ENCODE measurements around the gene ZNF175. TPM values are rescaled to one million over a fixed set of nuclear protein-coding genes. Genes with fewer than 3 reads are reported as not detected.
A peak's percentile ranks its signal among the peaks of the same experiment; 100 is the strongest.

The ZNF175 gene
- total and polyA plus RNA-seq, 9 of the 15 experiments (the other 6 are each of a cell fraction or from before 2014, with no cell fraction given): 3.7 to 37.9 (median 14.0) TPM

DNA sequence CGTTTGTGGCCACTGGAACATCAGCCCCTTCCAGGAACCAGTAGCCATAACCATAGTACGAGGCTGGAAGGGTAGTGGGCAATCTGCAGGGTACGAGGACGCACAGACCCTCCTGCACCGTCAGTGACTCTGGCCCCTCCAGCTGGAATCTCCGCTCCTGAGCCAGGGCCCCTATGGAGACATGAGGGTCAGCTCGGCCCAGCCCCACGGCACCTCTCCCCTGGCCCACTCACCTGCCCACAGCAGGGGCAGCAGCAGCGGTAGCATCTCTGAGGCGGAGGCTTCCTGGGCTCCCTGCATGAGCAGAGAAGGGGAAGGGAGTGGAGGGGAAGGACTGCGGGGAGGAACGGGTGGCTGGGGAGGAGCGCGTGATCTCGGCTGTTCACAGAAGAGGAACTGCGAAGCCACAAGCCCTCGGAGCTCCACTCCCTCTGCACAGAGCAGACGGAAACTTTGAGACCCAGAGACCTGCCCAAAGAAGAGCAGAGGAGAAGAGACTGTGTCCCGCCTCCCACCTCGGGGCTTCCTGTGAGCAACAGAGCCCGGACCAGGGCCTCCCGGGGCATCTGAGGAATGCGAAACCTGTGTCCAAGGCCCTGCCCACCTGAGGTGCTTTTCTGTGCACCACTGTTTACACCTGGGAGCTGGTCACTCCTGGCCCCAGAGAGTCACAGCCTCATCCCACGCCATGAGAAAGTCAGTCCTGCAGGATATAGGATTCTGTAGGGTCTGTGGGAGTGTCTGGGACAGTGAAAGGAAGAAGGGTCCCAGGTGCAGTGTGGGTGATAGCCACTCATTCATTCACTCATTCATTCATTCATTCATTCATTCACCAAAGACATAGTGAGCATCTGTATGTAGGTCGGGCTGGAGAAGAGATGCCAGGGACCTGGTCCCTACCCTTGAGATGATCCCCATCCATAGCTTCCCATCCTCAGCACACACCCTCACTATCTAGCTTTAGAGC, 39.5 kb upstream of the ZNF175 start, which contains the start of gene SIGLEC6 (continued):
- TF ChIP-seq, protein P1, sequence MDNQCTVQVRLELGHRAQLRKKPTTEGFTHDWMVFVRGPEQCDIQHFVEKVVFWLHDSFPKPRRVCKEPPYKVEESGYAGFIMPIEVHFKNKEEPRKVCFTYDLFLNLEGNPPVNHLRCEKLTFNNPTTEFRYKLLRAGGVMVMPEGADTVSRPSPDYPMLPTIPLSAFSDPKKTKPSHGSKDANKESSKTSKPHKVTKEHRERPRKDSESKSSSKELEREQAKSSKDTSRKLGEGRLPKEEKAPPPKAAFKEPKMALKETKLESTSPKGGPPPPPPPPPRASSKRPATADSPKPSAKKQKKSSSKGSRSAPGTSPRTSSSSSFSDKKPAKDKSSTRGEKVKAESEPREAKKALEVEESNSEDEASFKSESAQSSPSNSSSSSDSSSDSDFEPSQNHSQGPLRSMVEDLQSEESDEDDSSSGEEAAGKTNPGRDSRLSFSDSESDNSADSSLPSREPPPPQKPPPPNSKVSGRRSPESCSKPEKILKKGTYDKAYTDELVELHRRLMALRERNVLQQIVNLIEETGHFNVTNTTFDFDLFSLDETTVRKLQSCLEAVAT (IDR thresholded peaks at IDR 0.05): 0 out of 4 replicates have a peak, but pooled peaks of 1 of the 2 experiments have one; percentile 43
- TF ChIP-seq TOE1 (IDR thresholded peaks at IDR 0.05; ENCODE audit: borderline replicate concordance): peak; percentile 74
- no peak for TF ChIP-seq TOE1 (CRISPR knock-in tag; IDR thresholded peaks at IDR 0.05; ENCODE audit: borderline replicate concordance, low read depth)
- peak; percentile 97 for TF ChIP-seq ZNF263 (CRISPR knock-in tag; IDR thresholded peaks at IDR 0.05; ENCODE audit: borderline replicate concordance)
- no peak for TF ChIP-seq ZNF165 (CRISPR knock-in tag; IDR thresholded peaks at IDR 0.05; ENCODE audit: borderline replicate concordance)
- no peak for TF ChIP-seq ZNF707 (CRISPR knock-in tag; conservative IDR thresholded peaks at IDR 0.05)
- no peak for TF ChIP-seq ZBTB7A (IDR thresholded peaks at IDR 0.05; ENCODE audit: borderline replicate concordance, control insufficient read depth, low read depth, low read length)
- no peak for TF ChIP-seq ZNF717 (CRISPR knock-in tag; IDR thresholded peaks at IDR 0.05)
- TF ChIP-seq NEUROD1 (IDR thresholded peaks at IDR 0.05; ENCODE audit: borderline replicate concordance, low read depth, low read length, partially characterized antibody): peak; percentile 37
- TF ChIP-seq, protein P2, sequence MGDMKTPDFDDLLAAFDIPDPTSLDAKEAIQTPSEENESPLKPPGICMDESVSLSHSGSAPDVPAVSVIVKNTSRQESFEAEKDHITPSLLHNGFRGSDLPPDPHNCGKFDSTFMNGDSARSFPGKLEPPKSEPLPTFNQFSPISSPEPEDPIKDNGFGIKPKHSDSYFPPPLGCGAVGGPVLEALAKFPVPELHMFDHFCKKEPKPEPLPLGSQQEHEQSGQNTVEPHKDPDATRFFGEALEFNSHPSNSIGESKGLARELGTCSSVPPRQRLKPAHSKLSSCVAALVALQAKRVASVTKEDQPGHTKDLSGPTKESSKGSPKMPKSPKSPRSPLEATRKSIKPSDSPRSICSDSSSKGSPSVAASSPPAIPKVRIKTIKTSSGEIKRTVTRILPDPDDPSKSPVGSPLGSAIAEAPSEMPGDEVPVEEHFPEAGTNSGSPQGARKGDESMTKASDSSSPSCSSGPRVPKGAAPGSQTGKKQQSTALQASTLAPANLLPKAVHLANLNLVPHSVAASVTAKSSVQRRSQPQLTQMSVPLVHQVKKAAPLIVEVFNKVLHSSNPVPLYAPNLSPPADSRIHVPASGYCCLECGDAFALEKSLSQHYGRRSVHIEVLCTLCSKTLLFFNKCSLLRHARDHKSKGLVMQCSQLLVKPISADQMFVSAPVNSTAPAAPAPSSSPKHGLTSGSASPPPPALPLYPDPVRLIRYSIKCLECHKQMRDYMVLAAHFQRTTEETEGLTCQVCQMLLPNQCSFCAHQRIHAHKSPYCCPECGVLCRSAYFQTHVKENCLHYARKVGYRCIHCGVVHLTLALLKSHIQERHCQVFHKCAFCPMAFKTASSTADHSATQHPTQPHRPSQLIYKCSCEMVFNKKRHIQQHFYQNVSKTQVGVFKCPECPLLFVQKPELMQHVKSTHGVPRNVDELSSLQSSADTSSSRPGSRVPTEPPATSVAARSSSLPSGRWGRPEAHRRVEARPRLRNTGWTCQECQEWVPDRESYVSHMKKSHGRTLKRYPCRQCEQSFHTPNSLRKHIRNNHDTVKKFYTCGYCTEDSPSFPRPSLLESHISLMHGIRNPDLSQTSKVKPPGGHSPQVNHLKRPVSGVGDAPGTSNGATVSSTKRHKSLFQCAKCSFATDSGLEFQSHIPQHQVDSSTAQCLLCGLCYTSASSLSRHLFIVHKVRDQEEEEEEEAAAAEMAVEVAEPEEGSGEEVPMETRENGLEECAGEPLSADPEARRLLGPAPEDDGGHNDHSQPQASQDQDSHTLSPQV (IDR thresholded peaks at IDR 0.05): 0 out of 2 replicates have a peak, but pooled peaks have one; percentile 47
- no peak for TF ChIP-seq ZFX (CRISPR knock-in tag; IDR thresholded peaks at IDR 0.05)
- no peak for TF ChIP-seq ELF4 (CRISPR knock-in tag; IDR thresholded peaks at IDR 0.05)
- TF ChIP-seq SMARCE1 (IDR thresholded peaks at IDR 0.05): peak; percentile 71; the same call in 1 of the 2 replicates
- no peak for TF ChIP-seq WHSC1 (IDR thresholded peaks at IDR 0.05; ENCODE audit: low read length)
- TF ChIP-seq CEBPB (tag; IDR thresholded peaks at IDR 0.05): no peak
- no peak for TF ChIP-seq CBFB (CRISPR knock-in tag; IDR thresholded peaks at IDR 0.05)
- TF ChIP-seq, protein P3, sequence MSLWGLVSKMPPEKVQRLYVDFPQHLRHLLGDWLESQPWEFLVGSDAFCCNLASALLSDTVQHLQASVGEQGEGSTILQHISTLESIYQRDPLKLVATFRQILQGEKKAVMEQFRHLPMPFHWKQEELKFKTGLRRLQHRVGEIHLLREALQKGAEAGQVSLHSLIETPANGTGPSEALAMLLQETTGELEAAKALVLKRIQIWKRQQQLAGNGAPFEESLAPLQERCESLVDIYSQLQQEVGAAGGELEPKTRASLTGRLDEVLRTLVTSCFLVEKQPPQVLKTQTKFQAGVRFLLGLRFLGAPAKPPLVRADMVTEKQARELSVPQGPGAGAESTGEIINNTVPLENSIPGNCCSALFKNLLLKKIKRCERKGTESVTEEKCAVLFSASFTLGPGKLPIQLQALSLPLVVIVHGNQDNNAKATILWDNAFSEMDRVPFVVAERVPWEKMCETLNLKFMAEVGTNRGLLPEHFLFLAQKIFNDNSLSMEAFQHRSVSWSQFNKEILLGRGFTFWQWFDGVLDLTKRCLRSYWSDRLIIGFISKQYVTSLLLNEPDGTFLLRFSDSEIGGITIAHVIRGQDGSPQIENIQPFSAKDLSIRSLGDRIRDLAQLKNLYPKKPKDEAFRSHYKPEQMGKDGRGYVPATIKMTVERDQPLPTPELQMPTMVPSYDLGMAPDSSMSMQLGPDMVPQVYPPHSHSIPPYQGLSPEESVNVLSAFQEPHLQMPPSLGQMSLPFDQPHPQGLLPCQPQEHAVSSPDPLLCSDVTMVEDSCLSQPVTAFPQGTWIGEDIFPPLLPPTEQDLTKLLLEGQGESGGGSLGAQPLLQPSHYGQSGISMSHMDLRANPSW (CRISPR knock-in tag; IDR thresholded peaks at IDR 0.05): no peak

All from K562 (cell line).